HG03439 (cell line): ENCODE measurements around the gene ARMH3.
"Not testable (repeated sequence)": the region's sequence is repeated elsewhere in the genome, so short reads cannot be mapped to it uniquely, and the experiment has no call there.

ENCODE experiments used
- ATAC-seq: cut with Tn5 transposase; IDR thresholded peaks from one replicate; pipeline ENCODE4 v1.9.1; 2021; ENCODE audit warnings: mild to moderate bottlenecking, moderate library complexity; ENCODE audit not compliant: unreplicated experiment

The ARMH3 gene

DNA sequence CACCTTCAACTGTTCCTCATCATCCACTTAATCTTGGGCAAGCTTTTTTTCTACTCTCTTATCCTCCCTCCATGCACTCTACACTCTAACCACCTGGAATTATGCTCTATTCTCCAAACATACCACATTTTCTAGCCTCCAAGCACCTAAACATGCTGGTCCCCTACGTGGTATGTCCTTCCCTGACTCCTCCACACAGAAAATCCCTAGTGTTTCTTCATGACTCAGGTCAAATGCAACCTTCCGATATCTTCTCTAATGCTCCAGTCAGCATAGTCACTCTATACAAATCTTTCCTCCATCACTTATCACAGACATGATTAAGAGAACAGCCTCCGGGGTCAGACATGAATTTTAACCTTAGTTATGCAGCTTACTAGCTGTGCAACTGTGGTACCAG, 68.8 kb downstream of the ARMH3 start:
- ATAC-seq = no peak

DNA sequence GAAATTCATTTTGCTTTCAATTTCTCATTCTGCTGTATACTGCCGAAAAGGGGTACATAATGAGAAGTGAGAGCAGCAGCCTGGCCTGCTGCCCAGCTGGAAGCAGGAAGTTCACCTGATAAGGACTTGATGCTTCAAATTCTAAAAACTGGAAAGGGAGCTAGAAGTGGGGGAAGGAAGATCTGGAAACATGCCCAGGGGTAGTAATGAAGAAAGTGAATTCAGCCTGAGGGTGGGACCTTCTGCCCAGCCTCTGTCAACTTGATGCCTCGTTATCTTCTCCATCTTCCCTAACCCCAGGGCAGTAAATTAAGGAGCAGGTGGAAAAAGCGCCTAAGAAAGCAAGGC, 69.4 kb downstream of the ARMH3 start:
- no peak for ATAC-seq

DNA sequence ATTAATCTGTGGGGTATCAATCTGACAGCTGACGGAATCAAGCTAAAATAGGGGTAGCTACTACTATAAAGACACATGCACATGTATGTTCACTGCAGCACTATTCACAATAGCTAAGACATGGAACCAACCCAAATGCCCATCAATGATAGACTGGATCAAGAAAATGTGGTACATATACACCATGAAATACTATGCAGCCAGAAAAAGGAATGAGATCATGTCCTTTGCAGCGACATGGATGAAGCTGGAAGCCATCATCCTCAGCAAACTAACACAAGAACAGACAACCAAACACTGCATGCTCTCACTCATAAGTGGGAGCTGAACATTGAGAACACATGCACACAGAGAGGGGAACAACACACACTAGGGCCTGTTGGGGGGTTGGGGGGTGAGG, 75.3 kb downstream of the ARMH3 start:
- ATAC-seq = not testable (repeated sequence)

DNA sequence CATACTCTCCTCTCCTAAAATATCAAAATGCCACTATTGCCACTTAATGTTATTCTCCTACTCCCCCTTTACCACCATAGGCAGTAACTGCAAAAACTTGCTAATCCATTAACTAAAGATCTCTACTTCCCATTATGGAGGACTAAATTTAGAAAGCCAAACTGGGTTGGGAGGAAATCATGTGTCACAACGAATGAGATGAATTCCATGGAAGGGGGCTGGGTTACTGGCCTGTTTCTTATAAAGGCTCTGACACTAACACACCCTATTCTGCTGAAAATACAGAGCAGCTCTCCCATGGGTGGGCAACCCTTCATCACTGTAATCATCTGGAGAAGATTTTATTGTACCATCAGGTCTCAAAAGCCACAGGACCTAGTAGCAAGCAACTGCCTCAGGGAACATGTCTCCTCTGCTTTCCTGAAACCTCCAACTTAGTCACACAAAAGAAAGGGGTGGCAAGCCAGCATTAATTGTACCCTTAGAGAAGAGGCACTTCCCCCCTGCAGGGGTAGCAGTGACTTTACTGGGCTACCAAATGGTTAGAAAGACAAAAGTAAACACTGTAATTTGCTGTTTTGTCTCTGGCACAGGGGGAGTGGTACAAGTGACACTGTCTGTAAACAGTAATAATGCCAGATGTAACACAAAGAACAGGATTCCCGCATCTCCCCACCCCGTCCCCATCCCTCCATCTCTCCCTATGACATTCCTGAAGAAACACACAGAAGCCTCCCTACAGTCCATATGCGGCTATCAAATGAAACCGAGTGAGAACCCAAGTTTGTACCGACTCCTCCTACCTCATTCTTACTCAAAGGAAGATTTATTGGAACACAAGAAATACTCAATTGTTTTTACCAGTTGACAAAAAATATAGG, 81.6 kb downstream of the ARMH3 start:
- ATAC-seq = no peak

DNA sequence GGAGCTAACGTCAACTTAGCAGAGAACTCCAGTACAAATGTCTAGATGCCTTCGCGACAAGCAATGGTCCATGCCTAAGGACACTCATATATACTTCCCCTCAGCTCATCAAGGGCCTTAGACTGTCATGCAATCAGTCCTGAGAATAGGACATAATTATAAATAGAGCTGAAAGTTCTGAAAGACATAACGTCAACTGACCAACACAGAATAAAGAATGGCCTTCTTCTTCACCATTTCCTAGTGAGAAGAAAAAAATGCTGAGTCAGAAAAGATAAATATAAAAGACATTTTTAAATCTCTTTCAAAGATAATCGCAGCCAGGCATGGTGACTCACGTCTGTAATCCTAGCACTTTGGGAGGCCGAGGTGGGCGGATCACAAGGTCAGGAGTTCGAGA, 83.2 kb downstream of the ARMH3 start:
- no peak for ATAC-seq

DNA sequence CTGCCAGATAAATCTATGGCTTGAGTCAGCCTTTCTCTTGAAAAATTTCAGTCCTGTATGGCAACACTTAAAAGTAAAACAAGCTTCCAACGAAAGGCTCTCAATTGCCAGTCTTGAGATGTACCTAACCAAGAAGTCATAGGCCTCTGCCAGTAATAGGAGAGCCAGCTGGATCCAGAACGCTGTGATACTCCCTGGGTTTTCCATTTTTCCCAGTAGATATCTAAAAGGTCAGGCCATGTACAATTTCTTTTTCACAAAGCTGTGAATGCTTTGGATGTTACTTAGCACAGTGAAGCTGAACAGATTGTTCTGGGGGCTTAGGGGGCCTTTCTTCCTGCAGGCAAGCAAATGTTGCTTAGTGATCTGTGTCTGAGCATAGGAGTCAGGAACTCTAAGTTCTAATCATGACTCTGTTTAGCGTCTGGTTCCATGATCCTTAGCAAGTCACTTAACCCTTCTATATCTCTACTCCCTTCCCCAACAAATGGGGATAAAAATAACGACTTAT, 86.5 kb downstream of the ARMH3 start:
- no peak for ATAC-seq

DNA sequence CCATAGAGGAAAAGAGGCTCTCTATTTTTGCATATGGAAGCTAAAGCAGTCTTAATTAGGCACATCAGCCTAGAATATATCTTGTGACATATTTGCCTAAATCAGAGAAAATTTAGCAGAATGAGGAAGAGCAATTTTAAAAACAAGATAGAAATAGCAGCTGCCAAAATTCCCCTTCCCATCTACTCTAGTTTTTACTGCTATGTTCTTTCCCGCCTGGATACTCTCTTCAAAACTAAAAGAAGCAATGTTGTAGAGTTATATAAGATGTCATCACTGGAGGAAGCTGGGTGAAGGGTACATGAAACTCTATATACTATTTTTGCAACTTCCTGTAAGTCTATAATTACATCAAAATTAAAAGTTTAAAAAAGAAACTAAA, 87.0 kb downstream of the ARMH3 start:
- peak; percentile 41 for ATAC-seq

DNA sequence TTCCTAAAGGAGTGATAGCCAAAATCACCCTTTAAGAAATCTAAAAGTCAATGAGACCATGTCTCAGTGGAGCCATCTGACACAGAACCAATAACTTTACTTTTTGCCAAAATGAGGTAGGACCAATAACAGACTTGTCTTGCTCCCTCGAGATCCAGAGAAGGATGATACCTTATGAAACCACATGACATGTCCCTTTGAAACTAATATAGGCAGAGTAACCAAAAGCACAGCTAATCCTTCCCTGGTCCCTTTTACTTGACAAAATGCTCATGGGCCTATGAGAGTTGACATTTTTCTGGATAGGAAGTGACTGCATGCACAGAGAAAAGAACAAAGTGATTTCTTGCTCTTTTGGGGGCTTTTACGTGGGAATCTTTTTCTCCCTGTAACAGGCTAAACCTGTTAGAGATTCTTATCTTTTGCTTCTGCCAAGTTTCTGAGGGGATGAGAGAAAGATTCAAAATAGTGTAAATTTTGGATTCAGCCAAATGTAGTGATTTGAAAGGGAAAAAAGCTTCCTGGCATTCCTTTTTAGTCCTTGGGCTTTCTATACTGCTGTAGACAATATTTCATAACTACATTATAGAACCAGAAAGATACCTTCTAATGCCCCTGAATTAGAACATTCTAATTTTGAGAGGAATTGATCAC, 87.6 kb downstream of the ARMH3 start:
- ATAC-seq = no peak

DNA sequence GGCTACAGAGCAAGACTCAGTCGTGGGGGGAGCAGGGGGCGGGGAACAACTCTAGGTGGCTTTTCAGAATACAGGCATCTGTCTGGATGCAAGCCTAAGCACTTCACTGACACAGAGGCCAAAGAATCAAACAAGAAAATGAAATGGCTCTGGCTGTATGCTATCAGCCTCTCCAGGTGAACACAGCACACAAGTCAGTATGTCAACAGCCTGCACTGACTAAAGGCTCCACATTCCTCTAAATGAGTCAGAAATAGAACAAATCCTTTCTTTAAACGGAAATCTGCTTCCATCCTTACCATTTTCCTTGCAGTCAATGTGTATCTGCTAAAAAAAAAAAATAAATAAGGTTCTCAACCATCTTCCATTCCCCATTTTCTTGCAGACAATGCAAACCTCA, 88.3 kb downstream of the ARMH3 start:
- ATAC-seq = no peak

DNA sequence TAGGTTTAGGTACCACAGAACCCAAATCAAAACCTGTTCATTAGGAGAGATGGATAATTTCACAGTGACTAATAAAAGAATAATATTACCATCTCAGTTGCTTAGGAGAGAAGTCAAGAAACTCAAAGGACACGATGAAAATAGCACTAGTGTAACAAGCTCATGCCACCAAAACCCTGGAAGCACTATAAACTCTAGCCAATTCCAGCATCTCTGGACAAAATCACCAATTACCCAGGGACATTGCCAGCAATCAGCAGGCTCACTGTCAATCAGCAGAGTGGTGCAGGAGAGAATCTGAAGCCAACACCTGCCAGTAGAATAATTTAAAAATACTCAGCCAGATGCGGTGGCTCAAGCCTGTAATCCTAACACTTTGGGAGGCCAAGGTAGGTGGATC, 88.9 kb downstream of the ARMH3 start:
- ATAC-seq = no peak

DNA sequence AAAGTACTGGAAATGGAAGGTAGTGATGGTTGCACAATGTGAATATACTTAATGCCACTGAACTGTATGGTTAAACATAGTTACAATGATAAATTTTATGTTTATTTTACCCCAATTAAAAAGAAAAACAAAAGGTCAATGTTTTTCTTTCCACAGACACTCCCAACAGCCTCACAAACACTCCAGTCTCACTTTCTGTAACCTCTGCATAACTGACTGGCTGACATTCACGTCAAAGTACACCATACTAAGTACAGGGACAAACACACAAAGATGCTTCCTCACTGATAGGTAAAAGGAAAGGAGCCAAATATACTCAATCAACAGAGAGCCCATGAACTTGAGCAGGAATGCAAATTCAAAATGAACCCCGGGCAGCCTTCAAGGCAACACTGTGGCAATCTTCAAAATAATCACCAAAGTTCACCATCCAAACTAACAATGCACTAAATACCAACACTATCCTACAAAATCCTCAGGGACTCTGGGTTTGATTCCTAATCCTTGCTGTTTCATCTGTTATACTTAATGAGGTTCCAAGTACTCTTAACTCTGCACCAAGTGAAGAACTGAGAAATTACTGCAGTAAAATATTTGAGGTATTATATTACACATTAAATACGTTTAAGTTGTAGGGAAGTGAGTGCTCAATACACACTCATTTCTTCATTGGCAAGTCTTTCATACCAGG, 90.8 kb downstream of the ARMH3 start:
- ATAC-seq = no peak

DNA sequence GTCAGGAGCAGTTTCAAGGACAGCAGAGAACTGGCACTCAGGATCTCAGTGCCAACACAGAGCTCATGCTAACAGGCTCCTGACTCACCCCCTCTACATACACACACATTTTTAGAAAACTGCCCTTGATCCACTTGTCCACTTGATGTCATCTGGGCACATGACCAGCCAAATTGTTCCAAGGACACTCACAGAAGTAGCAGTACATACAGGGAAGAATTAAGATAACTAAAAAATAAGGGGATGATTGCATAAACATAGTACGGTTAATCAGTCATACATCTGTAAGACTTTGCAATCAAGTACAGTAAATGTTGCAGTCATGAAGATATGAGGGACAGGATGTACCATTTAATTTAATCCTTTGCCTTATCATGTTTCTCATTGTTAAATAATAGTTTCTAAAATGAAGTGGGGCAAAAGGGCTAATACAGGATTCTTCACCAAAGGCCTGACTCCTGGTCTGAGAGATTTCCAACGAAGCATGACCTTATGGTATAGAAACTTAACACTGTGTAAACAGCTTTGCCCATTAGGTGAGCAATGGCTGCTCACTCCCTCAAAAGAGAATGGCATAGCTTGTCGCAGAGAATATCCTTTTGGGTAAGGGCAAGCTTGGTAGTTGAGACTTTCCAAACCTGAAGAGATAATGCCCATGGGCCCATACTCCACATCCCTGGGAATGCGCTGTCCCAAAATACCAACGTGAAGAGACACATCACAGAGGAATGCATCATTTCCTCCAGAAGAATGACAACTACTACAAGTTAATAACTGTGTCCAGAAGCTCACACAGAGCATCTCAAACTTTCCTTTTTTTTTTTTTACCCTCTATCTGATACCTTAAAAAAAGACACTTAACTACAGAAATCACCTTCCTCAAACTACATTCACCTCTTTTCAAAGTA, 94.1 kb downstream of the ARMH3 start:
- no peak for ATAC-seq

DNA sequence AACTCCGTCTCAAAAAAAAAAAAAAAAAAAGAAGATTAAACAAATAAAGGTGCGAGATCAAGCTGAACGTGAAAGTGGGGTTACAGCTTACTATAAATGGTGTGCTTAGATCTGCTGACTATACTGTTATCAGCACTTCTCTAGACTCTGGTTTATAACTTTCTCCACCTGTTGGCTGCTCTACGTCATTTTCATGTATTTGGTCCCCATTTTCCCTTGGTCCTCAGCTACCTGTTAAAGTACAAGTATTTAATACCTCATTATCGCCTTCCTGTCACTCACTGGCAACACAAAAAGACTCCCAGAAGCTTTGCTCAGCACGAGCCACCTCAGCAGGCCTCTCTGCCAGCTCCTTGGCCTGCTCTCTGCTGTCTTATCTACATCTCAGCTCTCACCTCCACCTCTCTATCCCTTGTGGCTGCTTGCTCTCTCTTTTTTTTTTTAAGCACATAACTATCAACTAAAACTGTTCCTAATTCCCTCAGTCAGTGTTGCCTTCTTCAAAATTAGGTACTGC, 95.0 kb downstream of the ARMH3 start:
- ATAC-seq = no peak

DNA sequence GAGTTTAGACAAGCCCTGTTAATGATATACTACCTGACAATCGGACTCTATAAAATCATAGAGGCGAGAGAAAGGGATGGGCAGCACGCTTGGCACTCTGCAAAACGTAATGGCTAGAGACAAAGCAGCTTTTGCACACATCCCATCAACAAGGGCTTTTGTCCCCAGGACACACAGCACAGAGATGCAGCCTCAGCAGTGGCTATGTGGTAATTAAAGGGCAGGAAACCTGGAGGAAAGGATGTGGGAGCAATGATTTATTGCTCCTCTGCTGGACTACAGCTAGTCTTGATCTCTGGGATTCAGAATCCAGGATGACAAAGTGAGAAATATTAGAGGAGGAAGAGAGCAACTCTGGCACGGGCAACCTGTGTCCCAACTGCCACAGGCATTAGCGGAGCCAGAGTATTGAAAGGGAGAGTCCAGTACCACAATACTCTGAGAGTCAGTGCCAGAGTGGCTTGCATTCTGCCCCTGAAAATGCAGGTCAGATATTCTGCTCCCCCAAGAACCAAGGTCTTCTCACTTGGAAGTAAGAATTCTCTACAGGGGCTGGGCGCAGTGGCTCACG, 96.5 kb downstream of the ARMH3 start:
- ATAC-seq = no peak

DNA sequence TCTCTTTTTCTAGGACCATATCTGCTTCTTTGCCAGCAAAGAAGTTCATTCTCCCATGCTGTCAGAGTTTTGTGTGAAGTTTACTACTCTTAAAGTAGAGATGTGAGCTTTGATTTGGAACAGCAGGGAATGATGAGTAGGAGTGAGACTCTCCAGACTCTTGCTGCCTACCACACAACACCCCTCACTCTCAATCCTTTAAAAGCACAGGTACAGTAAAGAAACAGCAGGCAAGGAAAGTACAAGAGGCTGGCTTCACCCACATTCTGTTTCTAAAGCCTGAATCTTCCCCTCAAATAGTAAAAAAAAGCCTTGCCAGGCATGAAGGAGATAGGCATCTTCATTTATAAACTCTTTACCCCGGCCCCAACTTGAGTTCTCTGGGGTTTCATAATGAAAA, 97.3 kb downstream of the ARMH3 start:
- ATAC-seq = no peak

DNA sequence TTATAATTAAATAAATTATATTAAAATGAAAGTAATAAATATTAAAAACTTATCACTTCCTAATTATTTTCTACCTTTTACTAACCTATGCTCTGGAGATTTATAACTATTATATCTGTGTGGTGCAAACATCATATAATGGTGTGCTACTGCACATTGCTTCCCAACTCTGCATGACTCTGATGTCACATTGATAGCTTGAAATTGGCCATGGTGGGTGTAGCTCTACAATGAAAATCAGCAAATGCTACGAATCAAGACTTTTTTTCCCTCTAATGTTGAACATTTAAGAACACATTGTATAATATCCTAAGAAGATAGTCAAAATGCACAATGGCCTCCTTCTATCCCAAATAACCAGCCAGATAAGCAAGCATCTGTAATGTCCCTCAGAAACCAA, 99.1 kb downstream of the ARMH3 start:
- ATAC-seq = no peak

DNA sequence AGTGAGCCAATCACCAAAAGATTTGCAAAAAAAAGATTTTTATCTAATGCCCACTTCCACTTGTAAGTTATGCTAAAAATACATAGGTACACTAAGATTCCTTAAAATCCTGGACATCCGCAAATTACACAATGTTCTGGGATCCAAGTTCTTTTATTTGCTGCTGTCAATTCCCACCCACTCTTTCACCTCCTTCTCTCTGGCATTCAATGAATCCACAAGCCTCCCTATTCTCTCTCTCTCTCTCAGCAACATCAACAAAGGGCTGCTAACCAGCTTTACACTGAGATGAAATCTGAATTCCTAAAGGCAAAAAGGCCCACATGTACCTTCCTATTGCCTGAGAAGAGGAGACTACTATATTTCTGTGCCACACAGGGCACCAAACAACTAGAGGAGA, 99.9 kb downstream of the ARMH3 start:
- ATAC-seq = no peak

DNA sequence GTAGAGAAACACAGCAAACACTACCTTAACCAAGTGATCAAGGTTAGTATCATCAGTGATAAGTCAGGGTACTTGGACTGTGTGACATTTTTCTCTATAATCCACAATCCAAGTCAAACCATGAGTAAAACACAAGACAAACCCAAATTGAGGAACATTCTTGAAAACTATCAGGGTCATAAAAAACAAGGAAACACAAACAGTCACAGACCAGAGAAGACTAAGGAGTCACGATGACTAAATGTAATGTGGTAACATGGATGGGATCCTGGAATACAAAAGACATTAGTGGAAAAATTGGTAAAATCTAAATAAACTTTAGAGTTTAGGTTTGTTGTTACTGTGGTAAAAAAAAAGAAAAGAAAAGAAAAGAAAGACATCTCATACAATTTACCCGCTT, 103.8 kb downstream of the ARMH3 start:
- ATAC-seq = no peak

DNA sequence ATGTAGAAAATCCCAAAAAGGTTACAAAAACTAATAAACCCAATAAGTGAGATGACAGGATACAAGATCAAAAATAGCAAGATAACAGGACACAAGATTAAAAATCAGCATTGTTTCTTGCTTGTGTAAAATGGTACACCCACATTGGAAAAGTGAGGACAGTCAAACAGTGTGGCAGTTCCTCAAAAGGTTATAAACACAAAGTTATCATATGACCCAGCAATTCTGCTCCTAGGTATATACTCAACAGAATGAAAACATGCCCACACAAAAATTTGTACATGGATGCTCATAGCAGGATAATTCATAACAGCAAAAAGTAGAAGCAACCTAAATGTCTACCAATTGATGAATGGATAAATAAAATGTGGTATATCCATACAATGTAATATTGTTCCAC, 105.8 kb downstream of the ARMH3 start:
- no peak for ATAC-seq

DNA sequence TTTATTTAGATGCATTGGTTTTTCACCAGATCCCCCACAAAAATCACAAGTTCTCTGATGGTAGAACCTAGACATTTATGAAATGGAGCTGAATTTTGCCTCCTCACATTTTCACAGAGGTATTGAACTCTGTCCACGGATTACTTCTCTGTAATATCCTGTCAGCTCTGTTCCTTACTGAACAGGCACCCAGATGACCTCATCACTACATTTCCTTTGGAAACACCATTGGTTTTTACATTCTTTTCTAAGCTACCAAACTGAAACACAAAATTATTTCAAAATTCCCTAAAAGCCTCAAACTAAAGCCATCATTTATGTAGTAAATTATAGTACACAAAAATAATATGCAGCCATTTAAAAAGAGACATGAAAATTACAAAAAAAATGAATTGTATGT, 114.1 kb downstream of the ARMH3 start:
- ATAC-seq = no peak
